ENCODE data around the gene VCAM1. TPM values are rescaled to one million over a fixed set of nuclear protein-coding genes. Genes with fewer than 3 reads are reported as not detected.

Gene VCAM1
- total and polyA plus RNA-seq, 2 experiments from 2014 or later = not detected

- ATAC-seq (no peak), DNase-seq (ENCODE audit: low spot score) (no peak)
- TF ChIP-seq NANOG (IDR thresholded peaks at IDR 0.05; ENCODE audit: borderline replicate concordance) (no peak), ZNF331 (CRISPR knock-in tag; IDR thresholded peaks at IDR 0.05; ENCODE audit: low read depth) (no peak), EZH2 (IDR thresholded peaks at IDR 0.05; ENCODE audit: low read depth, unreplicated experiment) (no peak), JUNB (IDR thresholded peaks at IDR 0.05; ENCODE audit: unreplicated experiment) (no peak)
- TF ChIP-seq, protein P1, sequence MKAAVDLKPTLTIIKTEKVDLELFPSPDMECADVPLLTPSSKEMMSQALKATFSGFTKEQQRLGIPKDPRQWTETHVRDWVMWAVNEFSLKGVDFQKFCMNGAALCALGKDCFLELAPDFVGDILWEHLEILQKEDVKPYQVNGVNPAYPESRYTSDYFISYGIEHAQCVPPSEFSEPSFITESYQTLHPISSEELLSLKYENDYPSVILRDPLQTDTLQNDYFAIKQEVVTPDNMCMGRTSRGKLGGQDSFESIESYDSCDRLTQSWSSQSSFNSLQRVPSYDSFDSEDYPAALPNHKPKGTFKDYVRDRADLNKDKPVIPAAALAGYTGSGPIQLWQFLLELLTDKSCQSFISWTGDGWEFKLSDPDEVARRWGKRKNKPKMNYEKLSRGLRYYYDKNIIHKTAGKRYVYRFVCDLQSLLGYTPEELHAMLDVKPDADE (IDR thresholded peaks at IDR 0.05) = no peak
- TF ChIP-seq, protein P2, sequence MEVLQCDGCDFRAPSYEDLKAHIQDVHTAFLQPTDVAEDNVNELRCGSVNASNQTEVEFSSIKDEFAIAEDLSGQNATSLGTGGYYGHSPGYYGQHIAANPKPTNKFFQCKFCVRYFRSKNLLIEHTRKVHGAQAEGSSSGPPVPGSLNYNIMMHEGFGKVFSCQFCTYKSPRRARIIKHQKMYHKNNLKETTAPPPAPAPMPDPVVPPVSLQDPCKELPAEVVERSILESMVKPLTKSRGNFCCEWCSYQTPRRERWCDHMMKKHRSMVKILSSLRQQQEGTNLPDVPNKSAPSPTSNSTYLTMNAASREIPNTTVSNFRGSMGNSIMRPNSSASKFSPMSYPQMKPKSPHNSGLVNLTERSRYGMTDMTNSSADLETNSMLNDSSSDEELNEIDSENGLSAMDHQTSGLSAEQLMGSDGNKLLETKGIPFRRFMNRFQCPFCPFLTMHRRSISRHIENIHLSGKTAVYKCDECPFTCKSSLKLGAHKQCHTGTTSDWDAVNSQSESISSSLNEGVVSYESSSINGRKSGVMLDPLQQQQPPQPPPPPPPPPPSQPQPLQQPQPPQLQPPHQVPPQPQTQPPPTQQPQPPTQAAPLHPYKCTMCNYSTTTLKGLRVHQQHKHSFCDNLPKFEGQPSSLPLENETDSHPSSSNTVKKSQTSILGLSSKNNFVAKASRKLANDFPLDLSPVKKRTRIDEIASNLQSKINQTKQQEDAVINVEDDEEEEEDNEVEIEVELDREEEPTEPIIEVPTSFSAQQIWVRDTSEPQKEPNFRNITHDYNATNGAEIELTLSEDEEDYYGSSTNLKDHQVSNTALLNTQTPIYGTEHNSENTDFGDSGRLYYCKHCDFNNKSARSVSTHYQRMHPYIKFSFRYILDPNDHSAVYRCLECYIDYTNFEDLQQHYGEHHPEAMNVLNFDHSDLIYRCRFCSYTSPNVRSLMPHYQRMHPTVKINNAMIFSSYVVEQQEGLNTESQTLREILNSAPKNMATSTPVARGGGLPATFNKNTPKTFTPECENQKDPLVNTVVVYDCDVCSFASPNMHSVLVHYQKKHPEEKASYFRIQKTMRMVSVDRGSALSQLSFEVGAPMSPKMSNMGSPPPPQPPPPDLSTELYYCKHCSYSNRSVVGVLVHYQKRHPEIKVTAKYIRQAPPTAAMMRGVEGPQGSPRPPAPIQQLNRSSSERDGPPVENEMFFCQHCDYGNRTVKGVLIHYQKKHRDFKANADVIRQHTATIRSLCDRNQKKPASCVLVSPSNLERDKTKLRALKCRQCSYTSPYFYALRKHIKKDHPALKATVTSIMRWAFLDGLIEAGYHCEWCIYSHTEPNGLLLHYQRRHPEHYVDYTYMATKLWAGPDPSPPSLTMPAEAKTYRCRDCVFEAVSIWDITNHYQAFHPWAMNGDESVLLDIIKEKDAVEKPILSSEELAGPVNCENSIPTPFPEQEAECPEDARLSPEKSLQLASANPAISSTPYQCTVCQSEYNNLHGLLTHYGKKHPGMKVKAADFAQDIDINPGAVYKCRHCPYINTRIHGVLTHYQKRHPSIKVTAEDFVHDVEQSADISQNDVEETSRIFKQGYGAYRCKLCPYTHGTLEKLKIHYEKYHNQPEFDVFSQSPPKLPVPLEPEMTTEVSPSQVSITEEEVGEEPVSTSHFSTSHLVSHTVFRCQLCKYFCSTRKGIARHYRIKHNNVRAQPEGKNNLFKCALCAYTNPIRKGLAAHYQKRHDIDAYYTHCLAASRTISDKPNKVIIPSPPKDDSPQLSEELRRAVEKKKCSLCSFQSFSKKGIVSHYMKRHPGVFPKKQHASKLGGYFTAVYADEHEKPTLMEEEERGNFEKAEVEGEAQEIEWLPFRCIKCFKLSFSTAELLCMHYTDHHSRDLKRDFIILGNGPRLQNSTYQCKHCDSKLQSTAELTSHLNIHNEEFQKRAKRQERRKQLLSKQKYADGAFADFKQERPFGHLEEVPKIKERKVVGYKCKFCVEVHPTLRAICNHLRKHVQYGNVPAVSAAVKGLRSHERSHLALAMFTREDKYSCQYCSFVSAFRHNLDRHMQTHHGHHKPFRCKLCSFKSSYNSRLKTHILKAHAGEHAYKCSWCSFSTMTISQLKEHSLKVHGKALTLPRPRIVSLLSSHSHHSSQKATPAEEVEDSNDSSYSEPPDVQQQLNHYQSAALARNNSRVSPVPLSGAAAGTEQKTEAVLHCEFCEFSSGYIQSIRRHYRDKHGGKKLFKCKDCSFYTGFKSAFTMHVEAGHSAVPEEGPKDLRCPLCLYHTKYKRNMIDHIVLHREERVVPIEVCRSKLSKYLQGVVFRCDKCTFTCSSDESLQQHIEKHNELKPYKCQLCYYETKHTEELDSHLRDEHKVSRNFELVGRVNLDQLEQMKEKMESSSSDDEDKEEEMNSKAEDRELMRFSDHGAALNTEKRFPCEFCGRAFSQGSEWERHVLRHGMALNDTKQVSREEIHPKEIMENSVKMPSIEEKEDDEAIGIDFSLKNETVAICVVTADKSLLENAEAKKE (CRISPR knock-in tag; IDR thresholded peaks at IDR 0.05) = no peak
- Histone ChIP-seq H3K27me3 (ENCODE audit: insufficient read depth) (no peaks in the 10 kb centered on the region), H3F3A (replicated peaks; ENCODE audit: low read depth) (no peaks in the 10 kb centered on the region), H3K4me2 (no peak overlapping the region), H4K20me1 (replicated peaks; ENCODE audit: insufficient read depth) (no peaks in the 10 kb centered on the region), H2AFZ (no peak overlapping the region), H3K4me3 (no peak overlapping the region), H3K27ac (ENCODE audit: low read depth) (no peak overlapping the region), H3K79me2 (replicated peaks; ENCODE audit: insufficient read depth) (no peaks in the 10 kb centered on the region), H3K36me3 (ENCODE audit: insufficient read depth) (no peaks in the 10 kb centered on the region), H3K9me2 (ENCODE audit: insufficient read depth) (no peaks in the 10 kb centered on the region), H3K4me1 (ENCODE audit: insufficient read depth) (no peaks in the 10 kb centered on the region)
- Mint-ChIP-seq H3K27ac (no peak overlapping the region), H3K4me3 (no peak overlapping the region), H3K4me1 (no peaks in the 10 kb centered on the region), H3K9me3 (no peaks in the 10 kb centered on the region), H3K27me3 (ENCODE audit: insufficient read depth, low read depth, poor library complexity) (no peaks in the 10 kb centered on the region), H3K36me3 (ENCODE audit: low read depth) (no peaks in the 10 kb centered on the region)
Measured at GRCh38 chr1:100769323-100769722, 49.8 kb downstream of the VCAM1 start.
